ENCODE data around the gene DDX39A. TPM values are rescaled to one million over a fixed set of nuclear protein-coding genes. Genes with fewer than 3 reads are reported as not detected.
"Not testable (repeated sequence)": the region's sequence is repeated elsewhere in the genome, so short reads cannot be mapped to it uniquely, and the experiment has no call there.

Gene DDX39A
- total RNA-seq, 1 donor, result 49.2 TPM

- Histone ChIP-seq H3K27me3 (ENCODE audit: insufficient read depth, low read length) (no peaks in the 10 kb centered on the region), H3K9me3 (ENCODE audit: low read depth, low read length) (no peaks in the 10 kb centered on the region), H3K27ac (ENCODE audit: low read depth, low read length) (no peak overlapping the region), H3K4me2 (ENCODE audit: insufficient read depth, low read length) (no peak overlapping the region), H3K79me2 (ENCODE audit: insufficient read depth, low read length) (peaks cover 5% of the 10 kb centered on the region), H3K4me1 (ENCODE audit: insufficient read depth, low read length) (peaks cover 6% of the 10 kb centered on the region), H4K20me1 (ENCODE audit: insufficient read depth, low read length) (peaks cover 26% of the 10 kb centered on the region), H3K36me3 (ENCODE audit: insufficient read depth, low read length) (peaks cover 89% of the 10 kb centered on the region), H3K4me3 (ENCODE audit: insufficient read depth, low read length) (no peak overlapping the region), H2AFZ (ENCODE audit: low read length) (no peak overlapping the region)
- TF ChIP-seq, protein P1, sequence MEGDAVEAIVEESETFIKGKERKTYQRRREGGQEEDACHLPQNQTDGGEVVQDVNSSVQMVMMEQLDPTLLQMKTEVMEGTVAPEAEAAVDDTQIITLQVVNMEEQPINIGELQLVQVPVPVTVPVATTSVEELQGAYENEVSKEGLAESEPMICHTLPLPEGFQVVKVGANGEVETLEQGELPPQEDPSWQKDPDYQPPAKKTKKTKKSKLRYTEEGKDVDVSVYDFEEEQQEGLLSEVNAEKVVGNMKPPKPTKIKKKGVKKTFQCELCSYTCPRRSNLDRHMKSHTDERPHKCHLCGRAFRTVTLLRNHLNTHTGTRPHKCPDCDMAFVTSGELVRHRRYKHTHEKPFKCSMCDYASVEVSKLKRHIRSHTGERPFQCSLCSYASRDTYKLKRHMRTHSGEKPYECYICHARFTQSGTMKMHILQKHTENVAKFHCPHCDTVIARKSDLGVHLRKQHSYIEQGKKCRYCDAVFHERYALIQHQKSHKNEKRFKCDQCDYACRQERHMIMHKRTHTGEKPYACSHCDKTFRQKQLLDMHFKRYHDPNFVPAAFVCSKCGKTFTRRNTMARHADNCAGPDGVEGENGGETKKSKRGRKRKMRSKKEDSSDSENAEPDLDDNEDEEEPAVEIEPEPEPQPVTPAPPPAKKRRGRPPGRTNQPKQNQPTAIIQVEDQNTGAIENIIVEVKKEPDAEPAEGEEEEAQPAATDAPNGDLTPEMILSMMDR (IDR thresholded peaks at IDR 0.05; ENCODE audit: extremely low read depth, low read depth, low read length), result no peak
- DNase-seq (ENCODE audit: insufficient read length, low spot score, missing footprints), result no peak
Measured at GRCh38 chr19:14405380-14405757, 13.8 kb downstream of the DDX39A start.

DNA sequence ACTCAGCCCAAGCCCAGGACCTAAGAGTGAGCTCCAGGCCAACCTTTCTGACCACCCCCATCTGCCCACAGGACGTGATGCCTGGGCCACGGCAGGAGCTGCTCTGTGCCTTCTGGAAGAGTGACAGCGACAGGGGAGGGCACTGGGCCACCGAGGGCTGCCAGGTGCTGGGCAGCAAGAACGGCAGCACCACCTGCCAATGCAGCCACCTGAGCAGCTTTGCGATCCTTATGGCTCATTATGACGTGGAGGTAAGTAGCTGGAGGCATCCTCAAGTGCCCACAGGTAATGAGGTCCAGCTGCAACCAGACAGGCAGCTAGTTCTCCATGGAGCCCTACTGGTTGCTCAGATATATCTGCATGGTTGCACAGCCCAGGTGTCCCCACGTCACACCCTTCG is 14.8 kb downstream of the DDX39A start:
- H3K4me1 ChIP-seq (ENCODE audit: insufficient read depth, low read length), result peaks cover 6% of the 10 kb centered on the region
- DNase-seq (ENCODE audit: insufficient read length, low spot score, missing footprints), result no peak
- no peak overlapping the region for H2AFZ ChIP-seq (ENCODE audit: low read length)
- H3K4me3 ChIP-seq (ENCODE audit: insufficient read depth, low read length), result no peak overlapping the region
- no peaks in the 10 kb centered on the region for H3K27me3 ChIP-seq (ENCODE audit: insufficient read depth, low read length)
- H3K36me3 ChIP-seq (ENCODE audit: insufficient read depth, low read length), result peaks cover 81% of the 10 kb centered on the region
- H3K79me2 ChIP-seq (ENCODE audit: insufficient read depth, low read length), result no peaks in the 10 kb centered on the region
- peaks cover 18% of the 10 kb centered on the region for H4K20me1 ChIP-seq (ENCODE audit: insufficient read depth, low read length)
- TF ChIP-seq, protein P1 (IDR thresholded peaks at IDR 0.05; ENCODE audit: extremely low read depth, low read depth, low read length), result no peak
- H3K27ac ChIP-seq (ENCODE audit: low read depth, low read length), result no peak overlapping the region
- no peak overlapping the region for H3K4me2 ChIP-seq (ENCODE audit: insufficient read depth, low read length)
- H3K9me3 ChIP-seq (ENCODE audit: low read depth, low read length), result no peaks in the 10 kb centered on the region

GRCh38 chr19:14403145-14403930 is 15.8 kb downstream of the DDX39A start:
- H2AFZ ChIP-seq (ENCODE audit: low read length); H3K27me3 ChIP-seq (ENCODE audit: insufficient read depth, low read length); H3K9me3 ChIP-seq (ENCODE audit: low read depth, low read length); H3K4me3 ChIP-seq (ENCODE audit: insufficient read depth, low read length); H3K27ac ChIP-seq (ENCODE audit: low read depth, low read length); H3K4me1 ChIP-seq (ENCODE audit: insufficient read depth, low read length); H3K79me2 ChIP-seq (ENCODE audit: insufficient read depth, low read length); DNase-seq (ENCODE audit: insufficient read length, low spot score, missing footprints); H3K4me2 ChIP-seq (ENCODE audit: insufficient read depth, low read length): not testable (repeated sequence)
- peaks cover 71% of the 10 kb centered on the region for H3K36me3 ChIP-seq (ENCODE audit: insufficient read depth, low read length)
- H4K20me1 ChIP-seq (ENCODE audit: insufficient read depth, low read length), result peaks cover 11% of the 10 kb centered on the region

GRCh38 chr19:14402332-14403144 is 16.6 kb downstream of the DDX39A start:
- H3K9me3 ChIP-seq (ENCODE audit: low read depth, low read length), result no peaks in the 10 kb centered on the region
- peaks cover 68% of the 10 kb centered on the region for H3K36me3 ChIP-seq (ENCODE audit: insufficient read depth, low read length)
- TF ChIP-seq, protein P1 (IDR thresholded peaks at IDR 0.05; ENCODE audit: extremely low read depth, low read depth, low read length), result no peak
- H3K79me2 ChIP-seq (ENCODE audit: insufficient read depth, low read length), result no peaks in the 10 kb centered on the region
- peaks cover 9% of the 10 kb centered on the region for H4K20me1 ChIP-seq (ENCODE audit: insufficient read depth, low read length)
- DNase-seq (ENCODE audit: insufficient read length, low spot score, missing footprints), result peak; percentile 99
- peaks cover 6% of the 10 kb centered on the region for H3K4me1 ChIP-seq (ENCODE audit: insufficient read depth, low read length)
- H3K27me3 ChIP-seq (ENCODE audit: insufficient read depth, low read length), result no peaks in the 10 kb centered on the region
- H3K4me2 ChIP-seq (ENCODE audit: insufficient read depth, low read length), result peak overlapping the region; percentile 13
- H2AFZ ChIP-seq (ENCODE audit: low read length), result no peak overlapping the region
- peak overlapping the region; percentile 71 for H3K27ac ChIP-seq (ENCODE audit: low read depth, low read length)
- no peak overlapping the region for H3K4me3 ChIP-seq (ENCODE audit: insufficient read depth, low read length)

Data from osteoblast (primary cell).